Stimulated activated CD8-positive, alpha-beta memory T cell treated with anti-CD3 and anti-CD28 coated beads, Interleukin-12 subunit alpha, Interleukin-12 subunit beta, amount 100 ng/mL, for 24 hours (primary cell): ENCODE measurements around the gene ASPSCR1.

Experiments used
- DNase-seq: peaks from one replicate; pipeline ENCODE4 v3.0.0-alpha.2; 2020; ENCODE audit errors: extremely low read depth

Gene ASPSCR1

GRCh38 chr17:82055023-82055964 lies 77.9 kb downstream of the ASPSCR1 start:
- no peak for DNase-seq

GRCh38 chr17:82055965-82056728 lies 78.7 kb downstream of the ASPSCR1 start:
- no peak for DNase-seq

GRCh38 chr17:82056729-82057621 lies 79.5 kb downstream of the ASPSCR1 start:
- no peak for DNase-seq

- DNase-seq, result no peak
Observed at GRCh38 chr17:82058230-82058854, 80.9 kb downstream of the ASPSCR1 start.

- DNase-seq, result no peak
Observed at GRCh38 chr17:82058855-82059249, 81.4 kb downstream of the ASPSCR1 start.

GRCh38 chr17:82059272-82060000 lies 82.0 kb downstream of the ASPSCR1 start:
- DNase-seq, result no peak

GRCh38 chr17:82060001-82060380 lies 82.6 kb downstream of the ASPSCR1 start:
- no peak for DNase-seq

GRCh38 chr17:82060614-82061013 lies 83.2 kb downstream of the ASPSCR1 start:
- no peak for DNase-seq

GRCh38 chr17:82061047-82061925 lies 83.9 kb downstream of the ASPSCR1 start:
- DNase-seq, result no peak

GRCh38 chr17:82062076-82062983 lies 84.9 kb downstream of the ASPSCR1 start:
- no peak for DNase-seq

- DNase-seq, result no peak
Observed at GRCh38 chr17:82062984-82063368, 85.5 kb downstream of the ASPSCR1 start.

- no peak for DNase-seq
Observed at GRCh38 chr17:82063424-82064415, 86.3 kb downstream of the ASPSCR1 start.

- DNase-seq, result no peak
Observed at GRCh38 chr17:82064433-82065192, 87.2 kb downstream of the ASPSCR1 start.

GRCh38 chr17:82065193-82065637 lies 87.8 kb downstream of the ASPSCR1 start:
- DNase-seq, result no peak

- DNase-seq, result peak; percentile 45
Observed at GRCh38 chr17:82065638-82066303, 88.3 kb downstream of the ASPSCR1 start, which contains the start of gene DUS1L. Gene DUS1L, minus strand, starts transcription at chr17:82065804. Its CDS starts 745 bp downstream, at chr17:82065059.
